GM15510 (cell line): ENCODE measurements around the gene ZEB1.

Source experiments
- POLR2A ChIP-seq: IDR thresholded peaks from 3 replicates; pipeline ENCODE4 v1.6.1; 2011; ENCODE audit warnings: borderline replicate concordance; ENCODE audit not compliant: insufficient read length; ENCODE audit errors: extremely low read depth

The ZEB1 gene

GRCh38 chr10:31557854-31558253, 238.8 kb downstream of the ZEB1 start:
- no peak for TF ChIP-seq POLR2A

DNA sequence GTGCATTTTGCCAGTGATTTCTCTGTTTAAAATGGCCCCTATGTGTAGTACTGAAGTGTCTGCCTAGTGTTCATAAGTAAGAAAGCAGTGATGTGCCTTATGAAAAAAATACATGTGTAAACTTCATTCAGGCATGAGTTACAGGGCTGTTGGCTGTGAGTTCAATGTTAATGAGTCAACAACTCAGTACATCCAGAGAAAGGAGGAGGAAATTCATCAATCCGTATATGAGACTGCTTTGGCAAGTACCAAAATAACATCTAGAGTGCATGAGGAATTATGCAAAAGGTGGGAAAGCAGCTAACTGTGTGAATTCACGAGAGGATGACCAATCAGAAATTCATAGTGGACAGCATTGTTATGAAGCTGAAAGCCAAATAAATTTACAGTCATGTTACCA, 255.6 kb downstream of the ZEB1 start:
- no peak for TF ChIP-seq POLR2A

DNA sequence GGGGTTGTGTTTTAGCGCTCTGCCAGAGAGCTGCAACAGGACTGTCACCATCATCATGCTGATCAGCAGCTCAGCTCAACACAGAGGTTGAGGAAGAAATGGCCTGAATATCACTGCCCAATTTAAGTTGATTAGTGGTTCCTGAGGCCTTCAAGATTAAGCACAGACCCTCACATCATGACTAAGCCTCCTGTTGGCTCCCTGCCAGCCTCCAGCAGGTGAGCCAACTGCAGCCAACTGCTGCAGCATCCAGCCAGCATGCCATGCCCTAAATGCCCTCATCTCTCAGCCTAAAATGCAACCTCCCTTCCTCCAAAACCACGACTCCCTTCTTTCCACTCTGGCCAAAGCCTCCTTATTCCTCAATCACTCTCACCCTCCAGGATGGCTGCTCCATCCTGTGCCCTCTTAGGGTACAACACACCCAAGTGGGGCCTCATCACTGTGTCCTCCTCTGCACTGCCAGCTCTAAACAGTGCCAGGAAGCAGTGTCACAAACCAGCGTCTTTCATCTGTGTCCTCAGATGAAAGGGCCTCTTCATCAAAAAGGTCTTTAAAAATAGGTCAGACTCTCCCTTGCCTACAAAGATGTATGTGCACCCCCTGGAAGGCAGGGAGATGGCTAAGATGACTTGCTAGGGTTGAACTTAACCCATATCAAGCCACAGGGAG, 259.3 kb downstream of the ZEB1 start:
- TF ChIP-seq POLR2A: no peak

GRCh38 chr10:31578951-31579350, 259.9 kb downstream of the ZEB1 start:
- no peak for TF ChIP-seq POLR2A
